Mesothelial cell of epicardium (in vitro differentiated cells): ENCODE measurements around the gene CAMKK2. TPM values are rescaled to one million over a fixed set of nuclear protein-coding genes. Genes with fewer than 3 reads are reported as not detected.
"Not testable (repeated sequence)": the region's sequence is repeated elsewhere in the genome, so short reads cannot be mapped to it uniquely, and the experiment has no call there.

Experiments
- DNase-seq, 2 experiments: peaks; one replicate each; pipeline ENCODE4 v3.0.0; 2021; ENCODE audit warnings: low spot score in 2 of 2; ENCODE audit not compliant: unreplicated experiment in 2 of 2
- H3K27ac Mint-ChIP-seq: 2 replicates; pipeline ENCODE4 v1.8.0; 2021; ENCODE audit warnings: mixed read lengths
- H3K27me3 Mint-ChIP-seq: 2 replicates; pipeline ENCODE4 v1.8.0; 2021; ENCODE audit warnings: low read depth, mixed read lengths
- H3K36me3 Mint-ChIP-seq: 2 replicates; pipeline ENCODE4 v1.8.0; 2021; ENCODE audit warnings: mixed read lengths
- H3K4me1 Mint-ChIP-seq: 2 replicates; pipeline ENCODE4 v1.8.0; 2021; ENCODE audit warnings: mixed read lengths
- H3K4me3 Mint-ChIP-seq: 2 replicates; pipeline ENCODE4 v1.8.0; 2021; ENCODE audit warnings: mild to moderate bottlenecking, moderate library complexity, mixed read lengths
- H3K9me3 Mint-ChIP-seq: 2 replicates; pipeline ENCODE4 v1.8.0; 2021; ENCODE audit warnings: mixed read lengths
- total RNA-seq: library from RNA; stranded (reverse); gene quantifications from 3 replicates; pipeline ENCODE4 v1.2.1, GENCODE V29; 2021
- TF ChIP-seq, protein P1 (sequence below): fragments of 200-600 bp; sonication (generic); IDR thresholded peaks from one replicate; pipeline ENCODE4 v1.5.0; 2021; ENCODE audit warnings: antibody characterized with exemption; ENCODE audit not compliant: unreplicated experiment

Gene CAMKK2
- total RNA-seq, 1 donor from 2014 or later: 27.6 TPM

- H3K4me3 Mint-ChIP-seq: no peak overlapping the region
Observed at GRCh38 chr12:121304306-121304705, 7.8 kb upstream of the CAMKK2 start.

GRCh38 chr12:121301876-121302275, 5.4 kb upstream of the CAMKK2 start:
- Mint-ChIP-seq H3K4me3 (no peak overlapping the region), H3K4me1 (peaks cover 2% of the 10 kb centered on the region), H3K27me3 (no peaks in the 10 kb centered on the region), H3K36me3 (no peaks in the 10 kb centered on the region), H3K9me3 (no peaks in the 10 kb centered on the region), H3K27ac (no peak overlapping the region)
- no peak for DNase-seq
- TF ChIP-seq, protein P1, sequence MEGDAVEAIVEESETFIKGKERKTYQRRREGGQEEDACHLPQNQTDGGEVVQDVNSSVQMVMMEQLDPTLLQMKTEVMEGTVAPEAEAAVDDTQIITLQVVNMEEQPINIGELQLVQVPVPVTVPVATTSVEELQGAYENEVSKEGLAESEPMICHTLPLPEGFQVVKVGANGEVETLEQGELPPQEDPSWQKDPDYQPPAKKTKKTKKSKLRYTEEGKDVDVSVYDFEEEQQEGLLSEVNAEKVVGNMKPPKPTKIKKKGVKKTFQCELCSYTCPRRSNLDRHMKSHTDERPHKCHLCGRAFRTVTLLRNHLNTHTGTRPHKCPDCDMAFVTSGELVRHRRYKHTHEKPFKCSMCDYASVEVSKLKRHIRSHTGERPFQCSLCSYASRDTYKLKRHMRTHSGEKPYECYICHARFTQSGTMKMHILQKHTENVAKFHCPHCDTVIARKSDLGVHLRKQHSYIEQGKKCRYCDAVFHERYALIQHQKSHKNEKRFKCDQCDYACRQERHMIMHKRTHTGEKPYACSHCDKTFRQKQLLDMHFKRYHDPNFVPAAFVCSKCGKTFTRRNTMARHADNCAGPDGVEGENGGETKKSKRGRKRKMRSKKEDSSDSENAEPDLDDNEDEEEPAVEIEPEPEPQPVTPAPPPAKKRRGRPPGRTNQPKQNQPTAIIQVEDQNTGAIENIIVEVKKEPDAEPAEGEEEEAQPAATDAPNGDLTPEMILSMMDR: no peak

More at GRCh38 chr12:121304306-121304705, 7.8 kb upstream of the CAMKK2 start:
- DNase-seq: no peak
- no peaks in the 10 kb centered on the region for H3K27me3 Mint-ChIP-seq
- TF ChIP-seq, protein P1: no peak
- H3K27ac Mint-ChIP-seq: no peak overlapping the region
- H3K4me1 Mint-ChIP-seq: no peaks in the 10 kb centered on the region
- no peaks in the 10 kb centered on the region for H3K9me3 Mint-ChIP-seq
- peaks cover 10% of the 10 kb centered on the region for H3K36me3 Mint-ChIP-seq

- TF ChIP-seq, protein P1: no peak
- Mint-ChIP-seq H3K9me3 (no peaks in the 10 kb centered on the region), H3K36me3 (no peaks in the 10 kb centered on the region), H3K27me3 (no peaks in the 10 kb centered on the region), H3K27ac (no peak overlapping the region), H3K4me1 (peaks cover 9% of the 10 kb centered on the region), H3K4me3 (no peak overlapping the region)
- no peak for DNase-seq
Observed at GRCh38 chr12:121300083-121300819, 3.7 kb upstream of the CAMKK2 start.

DNA sequence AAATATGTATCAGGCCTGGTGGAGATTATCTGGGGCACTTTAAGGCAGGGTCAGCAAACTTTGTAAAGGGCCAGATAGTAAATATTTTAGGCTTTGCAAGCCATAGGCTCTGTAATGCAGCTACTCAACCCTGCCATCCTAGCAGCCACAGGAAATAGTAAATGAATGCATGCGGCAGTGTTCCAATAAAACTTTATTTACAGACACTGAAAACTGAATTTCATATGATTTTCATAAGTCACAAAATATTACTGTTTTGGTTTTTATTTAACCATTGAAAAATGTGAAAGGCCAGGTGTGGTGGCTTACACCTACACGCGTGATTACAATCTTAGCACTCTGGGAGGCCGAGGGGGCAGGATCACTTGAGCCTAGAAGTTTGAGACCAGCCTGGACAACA, 3.2 kb upstream of the CAMKK2 start:
- no peaks in the 10 kb centered on the region for H3K9me3 Mint-ChIP-seq
- no peak overlapping the region for H3K27ac Mint-ChIP-seq
- TF ChIP-seq, protein P1: no peak
- DNase-seq: no peak
- no peaks in the 10 kb centered on the region for H3K36me3 Mint-ChIP-seq
- no peak overlapping the region for H3K4me3 Mint-ChIP-seq
- no peaks in the 10 kb centered on the region for H3K27me3 Mint-ChIP-seq
- peaks cover 11% of the 10 kb centered on the region for H3K4me1 Mint-ChIP-seq

DNA sequence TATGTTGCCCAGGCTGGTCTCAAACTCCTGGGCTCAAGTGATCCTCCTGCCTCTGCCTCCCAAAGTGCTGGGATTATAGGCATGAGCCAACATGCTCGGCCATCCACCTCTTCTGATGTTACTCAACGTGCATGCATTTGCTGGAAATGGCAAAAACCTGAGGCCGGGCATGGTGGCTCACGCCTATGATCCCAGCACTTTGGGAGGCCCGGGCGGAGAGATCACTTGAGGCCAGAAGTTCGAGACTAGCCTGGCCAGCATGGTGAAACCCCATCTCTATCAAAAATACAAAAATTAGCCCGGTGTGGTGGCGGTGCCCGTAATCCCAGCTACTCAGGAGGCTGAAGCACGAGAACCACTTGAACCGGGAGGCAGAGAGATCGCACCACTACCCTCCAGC, 1.9 kb upstream of the CAMKK2 start:
- H3K4me1 Mint-ChIP-seq: peaks cover 11% of the 10 kb centered on the region
- H3K27me3 Mint-ChIP-seq: not testable (repeated sequence)
- H3K4me3 Mint-ChIP-seq: peak overlapping the region; percentile 79

DNA sequence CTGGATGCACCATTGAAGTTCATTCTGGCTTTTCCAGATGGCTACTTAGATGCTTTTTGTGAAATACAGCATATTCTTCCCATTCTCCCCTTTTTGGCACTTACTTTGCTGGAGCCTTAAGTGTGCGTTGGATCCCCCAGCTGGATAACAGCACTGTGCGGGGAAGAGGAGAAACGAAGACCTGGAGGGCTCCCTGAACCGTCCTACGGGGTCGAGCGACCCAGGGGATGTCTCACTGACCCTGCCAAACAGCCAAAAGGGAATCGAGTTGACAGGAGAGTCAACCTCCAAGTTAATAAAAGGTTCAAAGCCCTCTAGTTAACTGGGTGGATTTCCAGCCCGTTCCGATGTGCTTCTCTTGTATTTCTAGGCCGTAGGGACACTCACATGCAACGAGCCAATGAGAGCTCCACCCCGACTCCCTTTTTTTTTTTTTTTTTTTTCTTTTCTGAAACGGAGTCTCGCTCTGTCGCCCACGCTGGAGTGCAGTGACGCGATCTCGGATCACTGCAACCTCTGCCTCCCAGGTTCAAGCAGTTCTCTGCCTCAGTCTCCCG, 1.0 kb upstream of the CAMKK2 start:
- no peak for DNase-seq
- TF ChIP-seq, protein P1: no peak
- peak overlapping the region; percentile 79 for H3K4me3 Mint-ChIP-seq
- peak overlapping the region; percentile 93 for H3K27ac Mint-ChIP-seq
- no peaks in the 10 kb centered on the region for H3K36me3 Mint-ChIP-seq
- no peaks in the 10 kb centered on the region for H3K9me3 Mint-ChIP-seq
- no peaks in the 10 kb centered on the region for H3K27me3 Mint-ChIP-seq
- H3K4me1 Mint-ChIP-seq: peaks cover 11% of the 10 kb centered on the region

More for the DNA sequence above, 1.9 kb upstream of the CAMKK2 start:
- not testable (repeated sequence) for DNase-seq, H3K36me3 Mint-ChIP-seq, H3K9me3 Mint-ChIP-seq, H3K27ac Mint-ChIP-seq
